SK-N-SH treated with all-trans-retinoic acid at 6 μM for 48 hours (cell line): ENCODE results near the gene PTPRN.

Experiments
- ATAC-seq: fragments of 200-7000 bp; cut with Tn5 transposase; 3 replicates; pipeline ENCODE4 v1.9.1; 2020; ENCODE audit warnings: mild to moderate bottlenecking, moderate library complexity
- ARNTL ChIP-seq: fragments of 450-650 bp; formaldehyde crosslinking; IDR thresholded peaks from 2 replicates; pipeline ENCODE4 v1.5.0; 2020; ENCODE audit warnings: low read depth, mild to moderate bottlenecking, moderate library complexity, borderline replicate concordance
- CSDC2 ChIP-seq: fragments of 250-450 bp; sonication (Bioruptor Pico); IDR thresholded peaks from 2 replicates; pipeline ENCODE4 v1.5.0; 2020; ENCODE audit warnings: mild to moderate bottlenecking, moderate library complexity
- ESRRG ChIP-seq: fragments of 250-450 bp; sonication (Bioruptor Pico); IDR thresholded peaks from 2 replicates; pipeline ENCODE4 v1.6.1; 2021; ENCODE audit warnings: mild to moderate bottlenecking
- GLIS3 ChIP-seq: fragments of 250-450 bp; sonication (Bioruptor Pico); IDR thresholded peaks from 2 replicates; pipeline ENCODE4 v1.5.0; 2020; ENCODE audit warnings: mild to moderate bottlenecking, moderate library complexity
- ISL1 ChIP-seq: fragments of 250-450 bp; sonication (Bioruptor Pico); IDR thresholded peaks from 2 replicates; pipeline ENCODE4 v2.1.2; 2022; ENCODE audit warnings: mild to moderate bottlenecking, moderate library complexity
- OSR1 ChIP-seq: fragments of 250-450 bp; sonication (Bioruptor Pico); IDR thresholded peaks from 2 replicates; pipeline ENCODE4 v1.8.0; 2022; ENCODE audit warnings: moderate library complexity, mild to moderate bottlenecking, inconsistent platforms
- PPARA ChIP-seq: fragments of 250-450 bp; sonication (Bioruptor Pico); IDR thresholded peaks from 2 replicates; pipeline ENCODE4 v1.5.0; 2020; ENCODE audit warnings: mild to moderate bottlenecking, borderline replicate concordance
- RARB ChIP-seq: fragments of 250-450 bp; sonication (Bioruptor Pico); IDR thresholded peaks from 2 replicates; pipeline ENCODE4 v1.8.0; 2021; ENCODE audit warnings: mild to moderate bottlenecking, moderate library complexity
- SNAI2 ChIP-seq: fragments of 250-450 bp; sonication (Bioruptor Pico); IDR thresholded peaks from 2 replicates; pipeline ENCODE4 v1.5.0; 2020; ENCODE audit warnings: mild to moderate bottlenecking, moderate library complexity
- TCF4 ChIP-seq: fragments of 250-450 bp; sonication (Bioruptor Pico); IDR thresholded peaks from 2 replicates; pipeline ENCODE4 v1.8.0; 2021; ENCODE audit warnings: mild to moderate bottlenecking, moderate library complexity, borderline replicate concordance
- TOX ChIP-seq: fragments of 250-450 bp; sonication (Bioruptor Pico); IDR thresholded peaks from 2 replicates; pipeline ENCODE4 v1.8.0; 2021; ENCODE audit warnings: mild to moderate bottlenecking, moderate library complexity, borderline replicate concordance
- ZC3H10 ChIP-seq: fragments of 250-450 bp; sonication (Bioruptor Pico); IDR thresholded peaks from 2 replicates; pipeline ENCODE4 v1.5.1; 2021; ENCODE audit warnings: mild to moderate bottlenecking, moderate library complexity
- ZFP3 ChIP-seq: fragments of 250-450 bp; sonication (Bioruptor Pico); IDR thresholded peaks from 2 replicates; pipeline ENCODE4 v1.5.0; 2020; ENCODE audit warnings: mild to moderate bottlenecking, moderate library complexity
- ZFP30 ChIP-seq: fragments of 450-650 bp; formaldehyde crosslinking; IDR thresholded peaks from 2 replicates; pipeline ENCODE4 v1.5.0; 2022; ENCODE audit warnings: mild to moderate bottlenecking, moderate library complexity
- ZNF565 ChIP-seq: fragments of 450-650 bp; formaldehyde crosslinking; conservative IDR thresholded peaks from 2 replicates; pipeline ENCODE4 v1.5.0; 2020; ENCODE audit warnings: low read depth, mild to moderate bottlenecking, moderate library complexity
- ZNF70 ChIP-seq: fragments of 450-650 bp; formaldehyde crosslinking; IDR thresholded peaks from 2 replicates; pipeline ENCODE4 v1.5.0; 2020; ENCODE audit warnings: mild to moderate bottlenecking, moderate library complexity
- ZNF8 ChIP-seq: fragments of 450-650 bp; formaldehyde crosslinking; IDR thresholded peaks from 2 replicates; pipeline ENCODE4 v1.5.0; 2020; ENCODE audit warnings: mild to moderate bottlenecking, moderate library complexity
- TF ChIP-seq, protein P1 (sequence below): fragments of 250-450 bp; sonication (Bioruptor Pico); IDR thresholded peaks from 2 replicates; pipeline ENCODE4 v1.5.1; 2021; ENCODE audit warnings: mild to moderate bottlenecking, moderate library complexity
- TF ChIP-seq, protein P2 (sequence below): fragments of 250-450 bp; sonication (Bioruptor Pico); IDR thresholded peaks from 2 replicates; pipeline ENCODE4 v1.5.1; 2020; ENCODE audit warnings: low read depth, mild to moderate bottlenecking, moderate library complexity
- TF ChIP-seq, protein P3 (sequence below): fragments of 250-450 bp; sonication (Bioruptor Pico); IDR thresholded peaks from 2 replicates; pipeline ENCODE4 v1.5.0; 2020; ENCODE audit warnings: mild to moderate bottlenecking, moderate library complexity
- TF ChIP-seq, protein P4 (sequence below): fragments of 250-450 bp; sonication (Bioruptor Pico); IDR thresholded peaks from 2 replicates; pipeline ENCODE4 v1.8.0; 2020; ENCODE audit warnings: mild to moderate bottlenecking, moderate library complexity, borderline replicate concordance

Gene PTPRN

DNA sequence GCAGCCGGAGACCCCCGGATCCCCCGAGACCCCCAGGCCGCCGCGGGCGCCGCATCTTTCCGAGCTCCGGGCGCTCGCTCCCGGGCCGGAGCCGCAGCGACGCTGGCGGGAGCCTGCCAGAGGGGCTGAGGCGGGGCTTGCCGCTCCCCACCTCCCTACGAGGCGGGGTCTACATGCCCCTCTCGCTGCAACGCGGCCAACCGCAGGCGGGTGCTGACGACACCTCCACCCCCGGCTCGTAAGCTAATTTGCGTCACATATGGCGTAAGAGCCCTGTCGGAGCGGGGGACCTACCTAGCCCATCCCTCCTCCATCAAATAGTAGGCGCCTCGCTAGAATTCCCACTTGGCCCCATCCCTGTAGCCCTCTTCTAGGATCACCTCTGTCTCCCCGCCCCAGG is at the start of gene PTPRN:
TSS of gene PTPRN (minus strand) at position 124 of the 400 bp plus-strand sequence. CDS start at position 55, 69 bp downstream.
- TF ChIP-seq OSR1 (CRISPR knock-in tag) (no peak), ARNTL (CRISPR knock-in tag) (no peak), TOX (no peak), ZNF8 (CRISPR knock-in tag) (no peak), TCF4 (CRISPR knock-in tag) (no peak), ZFP30 (CRISPR knock-in tag) (no peak), ZC3H10 (no peak), SNAI2 (no peak)
- TF ChIP-seq, protein P1, sequence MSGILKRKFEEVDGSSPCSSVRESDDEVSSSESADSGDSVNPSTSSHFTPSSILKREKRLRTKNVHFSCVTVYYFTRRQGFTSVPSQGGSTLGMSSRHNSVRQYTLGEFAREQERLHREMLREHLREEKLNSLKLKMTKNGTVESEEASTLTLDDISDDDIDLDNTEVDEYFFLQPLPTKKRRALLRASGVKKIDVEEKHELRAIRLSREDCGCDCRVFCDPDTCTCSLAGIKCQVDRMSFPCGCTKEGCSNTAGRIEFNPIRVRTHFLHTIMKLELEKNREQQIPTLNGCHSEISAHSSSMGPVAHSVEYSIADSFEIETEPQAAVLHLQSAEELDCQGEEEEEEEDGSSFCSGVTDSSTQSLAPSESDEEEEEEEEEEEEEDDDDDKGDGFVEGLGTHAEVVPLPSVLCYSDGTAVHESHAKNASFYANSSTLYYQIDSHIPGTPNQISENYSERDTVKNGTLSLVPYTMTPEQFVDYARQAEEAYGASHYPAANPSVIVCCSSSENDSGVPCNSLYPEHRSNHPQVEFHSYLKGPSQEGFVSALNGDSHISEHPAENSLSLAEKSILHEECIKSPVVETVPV, result no peak
- TF ChIP-seq, protein P2, sequence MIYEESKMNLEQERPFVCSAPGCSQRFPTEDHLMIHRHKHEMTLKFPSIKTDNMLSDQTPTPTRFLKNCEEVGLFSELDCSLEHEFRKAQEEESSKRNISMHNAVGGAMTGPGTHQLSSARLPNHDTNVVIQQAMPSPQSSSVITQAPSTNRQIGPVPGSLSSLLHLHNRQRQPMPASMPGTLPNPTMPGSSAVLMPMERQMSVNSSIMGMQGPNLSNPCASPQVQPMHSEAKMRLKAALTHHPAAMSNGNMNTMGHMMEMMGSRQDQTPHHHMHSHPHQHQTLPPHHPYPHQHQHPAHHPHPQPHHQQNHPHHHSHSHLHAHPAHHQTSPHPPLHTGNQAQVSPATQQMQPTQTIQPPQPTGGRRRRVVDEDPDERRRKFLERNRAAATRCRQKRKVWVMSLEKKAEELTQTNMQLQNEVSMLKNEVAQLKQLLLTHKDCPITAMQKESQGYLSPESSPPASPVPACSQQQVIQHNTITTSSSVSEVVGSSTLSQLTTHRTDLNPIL (CRISPR knock-in tag), result no peak
- ATAC-seq, result peak; percentile 37

DNA sequence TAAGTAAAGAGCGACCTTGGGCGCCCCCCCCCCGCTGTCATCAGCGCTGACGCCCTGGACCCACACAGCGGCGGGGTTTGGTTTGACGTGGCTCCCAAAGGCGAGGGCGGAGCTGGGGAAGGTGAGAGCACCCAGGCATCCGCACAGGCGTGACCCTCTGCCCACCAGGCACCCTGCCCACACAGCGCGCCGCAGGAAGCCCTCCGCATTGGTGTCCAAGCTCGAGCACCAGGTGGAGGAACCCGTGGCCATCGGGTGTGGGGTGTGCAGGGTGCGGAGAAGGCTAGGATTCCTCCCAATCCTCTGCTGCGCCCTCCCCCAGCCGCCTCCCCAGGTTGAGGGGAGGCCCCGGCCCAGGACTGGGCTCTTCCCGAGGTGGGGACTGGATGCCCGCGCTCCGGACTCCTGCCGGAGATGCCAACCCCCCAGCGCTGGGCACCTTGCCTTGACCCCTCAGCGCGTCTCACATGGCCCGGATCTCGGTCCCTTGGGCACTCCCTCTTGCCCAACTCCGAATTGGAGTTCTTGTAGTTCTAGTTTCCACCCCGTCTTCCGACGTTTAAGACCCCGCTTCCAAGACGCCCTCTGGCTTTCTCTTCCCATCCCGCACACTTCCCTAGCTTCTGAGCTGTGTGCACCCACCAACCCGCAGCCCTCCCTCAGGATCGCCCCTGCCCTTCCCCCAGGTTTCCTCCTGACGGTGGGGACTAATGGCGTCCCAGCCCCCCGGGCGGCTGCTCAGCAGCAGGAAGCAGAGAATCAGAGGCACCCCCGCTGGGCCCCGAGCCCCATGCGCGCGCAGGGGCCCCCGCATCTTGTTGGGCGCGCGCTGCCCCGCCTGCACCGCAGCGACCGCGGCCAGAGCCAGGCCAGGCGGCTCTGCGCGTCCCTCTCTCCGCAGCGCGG is 49.2 kb upstream of the PTPRN start:
- TF ChIP-seq ZNF565 (CRISPR knock-in tag) (no peak), PPARA (CRISPR knock-in tag) (no peak), RARB (CRISPR knock-in tag) (no peak), ESRRG (CRISPR knock-in tag) (no peak), ISL1 (CRISPR knock-in tag) (no peak), GLIS3 (CRISPR knock-in tag) (no peak), ZNF70 (CRISPR knock-in tag) (no peak), ZC3H10 (no peak), ZFP30 (CRISPR knock-in tag) (no peak), ZFP3 (CRISPR knock-in tag) (no peak), ARNTL (CRISPR knock-in tag) (no peak), OSR1 (CRISPR knock-in tag) (no peak), ZNF8 (CRISPR knock-in tag) (no peak), TOX (no peak), CSDC2 (CRISPR knock-in tag) (no peak), TCF4 (CRISPR knock-in tag) (no peak)
- TF ChIP-seq, protein P2 (CRISPR knock-in tag), result no peak
- TF ChIP-seq, protein P1, result no peak
- TF ChIP-seq, protein P3, sequence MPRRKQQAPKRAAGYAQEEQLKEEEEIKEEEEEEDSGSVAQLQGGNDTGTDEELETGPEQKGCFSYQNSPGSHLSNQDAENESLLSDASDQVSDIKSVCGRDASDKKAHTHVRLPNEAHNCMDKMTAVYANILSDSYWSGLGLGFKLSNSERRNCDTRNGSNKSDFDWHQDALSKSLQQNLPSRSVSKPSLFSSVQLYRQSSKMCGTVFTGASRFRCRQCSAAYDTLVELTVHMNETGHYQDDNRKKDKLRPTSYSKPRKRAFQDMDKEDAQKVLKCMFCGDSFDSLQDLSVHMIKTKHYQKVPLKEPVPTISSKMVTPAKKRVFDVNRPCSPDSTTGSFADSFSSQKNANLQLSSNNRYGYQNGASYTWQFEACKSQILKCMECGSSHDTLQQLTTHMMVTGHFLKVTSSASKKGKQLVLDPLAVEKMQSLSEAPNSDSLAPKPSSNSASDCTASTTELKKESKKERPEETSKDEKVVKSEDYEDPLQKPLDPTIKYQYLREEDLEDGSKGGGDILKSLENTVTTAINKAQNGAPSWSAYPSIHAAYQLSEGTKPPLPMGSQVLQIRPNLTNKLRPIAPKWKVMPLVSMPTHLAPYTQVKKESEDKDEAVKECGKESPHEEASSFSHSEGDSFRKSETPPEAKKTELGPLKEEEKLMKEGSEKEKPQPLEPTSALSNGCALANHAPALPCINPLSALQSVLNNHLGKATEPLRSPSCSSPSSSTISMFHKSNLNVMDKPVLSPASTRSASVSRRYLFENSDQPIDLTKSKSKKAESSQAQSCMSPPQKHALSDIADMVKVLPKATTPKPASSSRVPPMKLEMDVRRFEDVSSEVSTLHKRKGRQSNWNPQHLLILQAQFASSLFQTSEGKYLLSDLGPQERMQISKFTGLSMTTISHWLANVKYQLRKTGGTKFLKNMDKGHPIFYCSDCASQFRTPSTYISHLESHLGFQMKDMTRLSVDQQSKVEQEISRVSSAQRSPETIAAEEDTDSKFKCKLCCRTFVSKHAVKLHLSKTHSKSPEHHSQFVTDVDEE (CRISPR knock-in tag), result no peak
- peak; percentile 39 for ATAC-seq

DNA sequence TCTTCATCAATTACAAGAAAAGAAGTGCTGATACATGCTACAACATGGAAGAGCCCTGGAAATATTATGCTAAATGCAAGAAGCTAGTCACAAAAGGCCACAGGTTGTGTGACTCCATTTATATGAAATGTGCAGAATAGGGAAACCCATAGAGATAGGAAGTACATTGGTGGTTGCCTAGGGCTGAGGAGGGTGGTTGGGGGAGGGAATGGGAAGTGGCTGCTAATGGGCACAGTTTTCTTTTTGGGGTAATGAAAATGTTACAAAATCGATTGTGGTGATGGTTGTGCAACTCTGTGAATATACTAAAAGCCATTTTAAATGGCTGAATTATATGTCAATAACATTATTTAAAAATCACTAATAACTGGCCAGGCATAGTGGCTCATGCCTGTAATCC is 47.6 kb upstream of the PTPRN start:
- ATAC-seq, result no peak
- TF ChIP-seq ZNF70 (CRISPR knock-in tag) (no peak), ZNF8 (CRISPR knock-in tag) (no peak), ZFP30 (CRISPR knock-in tag) (no peak), CSDC2 (CRISPR knock-in tag) (no peak), OSR1 (CRISPR knock-in tag) (no peak), RARB (CRISPR knock-in tag) (no peak), ARNTL (CRISPR knock-in tag) (no peak), TOX (no peak), TCF4 (CRISPR knock-in tag) (no peak), ZFP3 (CRISPR knock-in tag) (no peak), GLIS3 (CRISPR knock-in tag) (no peak)
- TF ChIP-seq, protein P1, result no peak
- TF ChIP-seq, protein P2 (CRISPR knock-in tag), result no peak
- TF ChIP-seq, protein P4, sequence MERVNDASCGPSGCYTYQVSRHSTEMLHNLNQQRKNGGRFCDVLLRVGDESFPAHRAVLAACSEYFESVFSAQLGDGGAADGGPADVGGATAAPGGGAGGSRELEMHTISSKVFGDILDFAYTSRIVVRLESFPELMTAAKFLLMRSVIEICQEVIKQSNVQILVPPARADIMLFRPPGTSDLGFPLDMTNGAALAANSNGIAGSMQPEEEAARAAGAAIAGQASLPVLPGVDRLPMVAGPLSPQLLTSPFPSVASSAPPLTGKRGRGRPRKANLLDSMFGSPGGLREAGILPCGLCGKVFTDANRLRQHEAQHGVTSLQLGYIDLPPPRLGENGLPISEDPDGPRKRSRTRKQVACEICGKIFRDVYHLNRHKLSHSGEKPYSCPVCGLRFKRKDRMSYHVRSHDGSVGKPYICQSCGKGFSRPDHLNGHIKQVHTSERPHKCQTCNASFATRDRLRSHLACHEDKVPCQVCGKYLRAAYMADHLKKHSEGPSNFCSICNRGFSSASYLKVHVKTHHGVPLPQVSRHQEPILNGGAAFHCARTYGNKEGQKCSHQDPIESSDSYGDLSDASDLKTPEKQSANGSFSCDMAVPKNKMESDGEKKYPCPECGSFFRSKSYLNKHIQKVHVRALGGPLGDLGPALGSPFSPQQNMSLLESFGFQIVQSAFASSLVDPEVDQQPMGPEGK, result no peak
